ENCODE measurements around the gene TSNAXIP1. TPM values are rescaled to one million over a fixed set of nuclear protein-coding genes. Genes with fewer than 3 reads are reported as not detected.
"Not testable (repeated sequence)": the region's sequence is repeated elsewhere in the genome, so short reads cannot be mapped to it uniquely, and the experiment has no call there.

Gene TSNAXIP1
- total RNA-seq, 3 donors from 2014 or later, result 0.41 to 2.0 (median 0.48) TPM

- ATAC-seq (no peak), DNase-seq (no peak)
- H3K4me1 ChIP-seq (ENCODE audit: low read depth), result peaks cover 16% of the 10 kb centered on the region
- no peaks in the 10 kb centered on the region for H3K9me3 ChIP-seq
- intact Hi-C loops (cut with DNase I, micrococcal nuclease), result no loop called here
- H3K4me3 ChIP-seq, result no peak overlapping the region
- TF ChIP-seq CTCF (IDR thresholded peaks at IDR 0.05), result no peak
- H3K36me3 ChIP-seq (ENCODE audit: low read depth), result peaks cover 3% of the 10 kb centered on the region
Observed at GRCh38 chr16:67834242-67834614, 27.5 kb downstream of the TSNAXIP1 start.

- intact Hi-C loops (cut with DNase I, micrococcal nuclease); DNase-seq; ATAC-seq; H3K9me3 ChIP-seq; H3K4me3 ChIP-seq; H3K36me3 ChIP-seq (ENCODE audit: low read depth): not testable (repeated sequence)
- peaks cover 16% of the 10 kb centered on the region for H3K4me1 ChIP-seq (ENCODE audit: low read depth)
Observed at GRCh38 chr16:67837190-67837589, 30.5 kb downstream of the TSNAXIP1 start.

GRCh38 chr16:67837811-67838210 is 31.1 kb downstream of the TSNAXIP1 start:
- ATAC-seq (no peak), DNase-seq (no peak)
- intact Hi-C loops (cut with DNase I, micrococcal nuclease), result no loop called here
- Histone ChIP-seq H3K36me3 (ENCODE audit: low read depth) (peaks cover 3% of the 10 kb centered on the region), H3K4me1 (ENCODE audit: low read depth) (peaks cover 11% of the 10 kb centered on the region), H3K4me3 (no peak overlapping the region), H3K9me3 (no peaks in the 10 kb centered on the region)
- no peak for TF ChIP-seq CTCF (IDR thresholded peaks at IDR 0.05)

- Histone ChIP-seq H3K4me3 (peak overlapping the region; percentile 46), H3K4me1 (ENCODE audit: low read depth) (peaks cover 30% of the 10 kb centered on the region), H3K36me3 (ENCODE audit: low read depth) (no peaks in the 10 kb centered on the region), H3K9me3 (no peaks in the 10 kb centered on the region)
- DNase-seq (no peak), ATAC-seq (no peak)
- TF ChIP-seq CTCF (IDR thresholded peaks at IDR 0.05), result no peak
- intact Hi-C loops (cut with DNase I, micrococcal nuclease), result no loop called here
Observed at GRCh38 chr16:67841198-67841815, 34.6 kb downstream of the TSNAXIP1 start.

- peak; percentile 82 for TF ChIP-seq CTCF (IDR thresholded peaks at IDR 0.05)
- intact Hi-C loops (cut with DNase I, micrococcal nuclease), result no loop called here
- peak; percentile 80 for ATAC-seq
Observed at GRCh38 chr16:67841816-67842508, 35.3 kb downstream of the TSNAXIP1 start, which contains the start of gene THAP11. TSS of gene THAP11 (plus strand) at chr16:67842320. CDS start at chr16:67842555, 235 bp downstream.

More at GRCh38 chr16:67841816-67842508, 35.3 kb downstream of the TSNAXIP1 start, which contains the start of gene THAP11:
- H3K36me3 ChIP-seq (ENCODE audit: low read depth), result no peaks in the 10 kb centered on the region
- DNase-seq, result peak; percentile 94 to 96 (median 96)
- peak within 1 kb of the TSS; percentile 46 for H3K4me3 ChIP-seq
- no peaks in the 10 kb centered on the region for H3K9me3 ChIP-seq
- H3K4me1 ChIP-seq (ENCODE audit: low read depth), result peaks cover 30% of the 10 kb centered on the region
